Measurements from ENCODE around the gene PRM1. TPM values are rescaled to one million over a fixed set of nuclear protein-coding genes. Genes with fewer than 3 reads are reported as not detected.
A peak's percentile ranks its signal among the peaks of the same experiment; 100 is the strongest.

Gene PRM1
- total RNA-seq, 2 experiments from 2014 or later = not detected

DNA sequence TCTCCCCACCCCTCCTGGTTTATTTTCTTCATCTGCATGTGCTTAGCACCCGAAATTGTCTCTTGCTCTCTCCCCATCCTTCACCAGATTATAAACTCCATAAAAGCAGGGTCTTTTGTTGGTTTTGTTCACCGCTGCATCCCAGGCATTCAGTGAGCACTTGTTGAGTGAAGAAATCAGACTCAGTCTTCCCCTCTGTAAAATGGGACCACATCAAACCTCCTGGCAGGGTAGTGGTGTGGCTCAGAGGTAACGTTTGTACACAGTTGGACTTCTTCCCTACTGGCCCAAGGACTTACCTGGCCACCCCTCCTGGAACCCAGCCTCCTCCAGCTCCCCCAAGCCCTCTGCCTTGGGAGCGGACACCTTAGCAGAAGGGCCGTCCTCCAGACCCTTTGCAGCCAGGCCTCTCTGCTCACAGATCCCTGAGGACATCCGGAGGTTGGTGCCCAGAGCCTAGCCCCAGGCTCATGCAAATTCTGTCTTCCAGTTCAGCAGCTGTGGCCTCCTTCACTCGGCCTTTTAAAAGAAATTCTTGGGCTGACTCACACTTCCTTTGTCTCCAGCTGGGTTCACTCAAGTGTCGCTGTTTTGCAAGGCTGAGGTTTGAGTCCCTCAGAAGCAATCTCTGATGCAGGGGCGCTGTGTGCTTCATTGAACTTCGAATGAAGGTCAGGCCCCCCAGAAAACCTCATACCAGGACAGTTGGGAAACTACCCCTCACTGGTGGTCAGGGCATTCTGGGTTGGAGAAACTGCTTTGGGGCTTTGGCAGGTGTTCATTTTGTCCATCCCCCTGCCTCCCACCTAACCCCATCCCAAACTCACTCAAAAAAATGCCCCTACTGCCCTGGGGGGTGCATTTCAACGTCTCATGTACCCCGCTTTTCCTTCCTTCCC, 47.3 kb upstream of the PRM1 start:
- peak; percentile 84 for ATAC-seq
- H3K27me3 Mint-ChIP-seq = no peaks in the 10 kb centered on the region
- TF ChIP-seq CTCF (IDR thresholded peaks at IDR 0.05) = no peak
- intact Hi-C loops (cut with micrococcal nuclease) = no loop called here
- peak overlapping the region; percentile 44 for H3K4me3 Mint-ChIP-seq
- H3K4me1 Mint-ChIP-seq (ENCODE audit: low read depth) = peaks cover 51% of the 10 kb centered on the region
- ChIA-PET CTCF (interaction anchor here (1.5 kb wide), 1 partner anchor 43 kb away, joined by 8 read pairs; no protein-coding TSS in a partner anchor), POLR2A (interaction anchor here (0.7 to 1.2 kb wide), 6 partner anchors 8 to 76 kb away, joined by 3 to 4 read pairs (median 3); partner anchors contain the start of gene SOCS1)
- H3K27ac Mint-ChIP-seq = peak overlapping the region; percentile 47
- H3K9me3 Mint-ChIP-seq = peaks cover 2% of the 10 kb centered on the region
- H3K36me3 Mint-ChIP-seq (ENCODE audit: low read depth) = no peaks in the 10 kb centered on the region
- DNase-seq = peak; percentile 79

DNA sequence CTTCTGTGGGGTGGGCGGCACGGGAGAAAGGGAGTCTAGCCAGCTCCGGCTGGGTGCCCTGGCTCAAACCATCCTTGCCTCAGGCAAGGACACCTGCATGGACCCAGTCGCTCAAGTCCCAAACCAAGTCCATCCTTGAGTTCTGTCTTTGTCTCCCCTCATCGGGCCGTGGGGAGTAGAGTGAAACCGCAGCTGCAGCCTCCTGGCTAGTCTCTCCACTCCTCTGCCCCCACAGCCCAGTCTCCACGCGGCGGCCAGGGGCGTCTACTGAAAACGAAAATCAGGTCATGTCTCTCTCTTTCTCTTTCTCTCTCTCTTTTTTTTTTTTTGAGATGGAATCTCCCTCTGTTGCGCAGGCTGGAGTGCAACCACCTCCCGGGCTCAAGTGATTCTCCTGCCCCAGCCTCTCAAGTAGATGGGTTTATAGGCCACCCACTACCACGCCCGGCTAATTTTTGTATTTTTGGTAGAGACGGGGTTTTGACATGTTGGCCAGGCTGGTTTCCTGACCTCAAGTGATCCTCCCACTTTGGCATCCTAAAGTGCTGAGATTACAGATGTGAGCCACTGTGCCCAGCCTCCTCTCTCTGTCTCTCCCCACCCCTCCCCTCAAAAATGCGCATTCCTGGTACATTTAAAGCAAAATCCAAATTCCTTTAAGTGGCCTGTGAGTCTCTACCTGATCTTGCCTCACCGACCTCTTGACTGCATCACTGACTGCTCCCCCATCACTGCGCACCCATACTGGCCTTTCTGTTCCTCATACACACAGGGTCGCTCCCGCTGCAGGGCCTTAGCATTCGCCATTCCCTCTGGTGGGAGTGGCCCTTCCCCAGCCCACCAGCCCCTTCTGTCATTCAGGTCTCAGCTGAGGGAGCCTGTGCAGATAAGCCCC, 46.4 kb upstream of the PRM1 start:
- Mint-ChIP-seq H3K27me3 (no peaks in the 10 kb centered on the region), H3K27ac (peak overlapping the region; percentile 42), H3K9me3 (peaks cover 2% of the 10 kb centered on the region), H3K4me1 (ENCODE audit: low read depth) (peaks cover 51% of the 10 kb centered on the region), H3K36me3 (ENCODE audit: low read depth) (no peaks in the 10 kb centered on the region), H3K4me3 (peak overlapping the region; percentile 17)
- ChIA-PET POLR2A (interaction anchor here (0.7 to 1.2 kb wide), 5 partner anchors 15 to 75 kb away, joined by 3 to 4 read pairs (median 3); partner anchors contain the start of gene SOCS1), CTCF (interaction anchor here (1.5 kb wide), 2 partner anchors 19 to 44 kb away, joined by 4 to 8 read pairs; no protein-coding TSS in a partner anchor)
- no peak for ATAC-seq
- TF ChIP-seq CTCF (IDR thresholded peaks at IDR 0.05) = no peak
- no peak for DNase-seq
- intact Hi-C loops (cut with micrococcal nuclease) = no loop called here

- Mint-ChIP-seq H3K36me3 (ENCODE audit: low read depth) (no peaks in the 10 kb centered on the region), H3K4me1 (ENCODE audit: low read depth) (peaks cover 51% of the 10 kb centered on the region), H3K27ac (no peak overlapping the region), H3K4me3 (no peak overlapping the region), H3K27me3 (no peaks in the 10 kb centered on the region), H3K9me3 (peaks cover 2% of the 10 kb centered on the region)
- CTCF ChIA-PET = interaction anchor here (1.5 kb wide), 1 partner anchor 19 kb away, joined by 4 read pairs; no protein-coding TSS in a partner anchor
- POLR2A ChIA-PET = interaction anchor here (1.2 to 2.5 kb wide), 2 partner anchors 28 to 72 kb away, joined by 4 to 17 read pairs; partner anchors contain the start of gene SOCS1
- intact Hi-C loops (cut with micrococcal nuclease) = no loop called here
- DNase-seq = no peak
- TF ChIP-seq CTCF (IDR thresholded peaks at IDR 0.05) = no peak
- ATAC-seq = no peak
These were observed 45.7 kb upstream of the PRM1 start for GRCh38 chr16:11326737-11327276.

- H3K4me1 Mint-ChIP-seq (ENCODE audit: low read depth) = peaks cover 51% of the 10 kb centered on the region
These were observed 45.1 kb upstream of the PRM1 start for GRCh38 chr16:11326084-11326736.

More at GRCh38 chr16:11326084-11326736, 45.1 kb upstream of the PRM1 start:
- intact Hi-C loops (cut with micrococcal nuclease) = no loop called here
- H3K4me3 Mint-ChIP-seq = no peak overlapping the region
- no peaks in the 10 kb centered on the region for H3K36me3 Mint-ChIP-seq (ENCODE audit: low read depth)
- POLR2A ChIA-PET = interaction anchor here (0.8 to 2.5 kb wide), 3 partner anchors 29 to 71 kb away, joined by 3 to 17 read pairs (median 4); partner anchors contain the start of gene SOCS1
- no peaks in the 10 kb centered on the region for H3K27me3 Mint-ChIP-seq
- ATAC-seq (peak; percentile 7), DNase-seq (no peak)
- no peak for TF ChIP-seq CTCF (IDR thresholded peaks at IDR 0.05)
- CTCF ChIA-PET = interaction anchor here (1.5 kb wide), 1 partner anchor 20 kb away, joined by 4 read pairs; no protein-coding TSS in a partner anchor
- peak overlapping the region; percentile 40 for H3K27ac Mint-ChIP-seq
- peaks cover 2% of the 10 kb centered on the region for H3K9me3 Mint-ChIP-seq

Measured in activated CD8-positive, alpha-beta T cell treated with anti-CD3 and anti-CD28 coated beads for 36 hours (primary cell).